HFFc6 (cell line): ENCODE results near the gene CHRM5. TPM values are rescaled to one million over a fixed set of nuclear protein-coding genes. Genes with fewer than 3 reads are reported as not detected.

Experiments used
- DNase-seq: peaks from one replicate; pipeline ENCODE4 v3.0.0-alpha.2; 2018
- H3K27ac Mint-ChIP-seq: 2 replicates; pipeline ENCODE4 v1.8.0; 2020; ENCODE audit warnings: mild to moderate bottlenecking, mixed read lengths
- H3K27me3 Mint-ChIP-seq: 2 replicates; pipeline ENCODE4 v1.8.0; 2021; ENCODE audit warnings: mild to moderate bottlenecking, moderate library complexity, mixed read lengths; ENCODE audit not compliant: insufficient read depth
- H3K36me3 Mint-ChIP-seq: 2 replicates; pipeline ENCODE4 v1.8.0; 2021; ENCODE audit warnings: low read depth, mixed read lengths
- H3K4me1 Mint-ChIP-seq: 2 replicates; pipeline ENCODE4 v1.8.0; 2020; ENCODE audit warnings: low read depth, mixed read lengths
- H3K4me3 Mint-ChIP-seq: 2 replicates; pipeline ENCODE4 v1.8.0; 2020; ENCODE audit warnings: mild to moderate bottlenecking, moderate library complexity, mixed read lengths
- H3K9me3 Mint-ChIP-seq: 2 replicates; pipeline ENCODE4 v1.8.0; 2020; ENCODE audit warnings: mild to moderate bottlenecking, mixed read lengths
- total RNA-seq, 6 experiments: library from RNA; stranded (reverse); fragmentation: NEBNext Ultra II Directional; extraction: Animal tissue kit (Norgen Biotek cat#: 25700); gene quantifications; 2 replicates in 1 of 6; 3 replicates in 5 of 6; pipeline ENCODE4 v1.2.3, GENCODE V29; 2021
- TF ChIP-seq, protein P1 (sequence below): fragments of 200-600 bp; sonication (generic); IDR thresholded peaks from 2 replicates; pipeline ENCODE4 v1.5.0; 2021; ENCODE audit warnings: antibody characterized with exemption, mild to moderate bottlenecking

The CHRM5 gene
- total RNA-seq, 6 experiments from 2014 or later, result 0.10 TPM; not detected in 5

DNA sequence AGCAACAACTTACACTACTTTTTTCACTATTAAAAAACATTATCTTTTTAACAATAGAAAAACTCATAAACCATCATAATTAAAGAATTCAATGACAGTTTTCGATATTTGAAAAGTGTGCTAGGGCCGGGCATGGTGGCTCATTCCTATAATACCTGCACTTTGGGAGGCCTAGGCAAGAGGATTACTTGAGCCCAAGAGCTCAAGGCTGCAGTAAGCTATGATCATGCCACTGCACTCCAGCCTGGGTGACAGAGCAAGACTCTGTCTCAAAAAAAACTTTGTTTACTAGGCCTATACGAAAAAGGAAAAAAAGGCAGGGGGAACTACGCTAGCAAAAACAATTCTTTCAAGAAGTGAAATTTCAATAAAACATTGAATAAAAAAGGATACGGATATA lies 42.6 kb downstream of the CHRM5 start:
- H3K36me3 Mint-ChIP-seq, result no peaks in the 10 kb centered on the region
- DNase-seq, result no peak
- no peaks in the 10 kb centered on the region for H3K9me3 Mint-ChIP-seq
- H3K27me3 Mint-ChIP-seq, result no peaks in the 10 kb centered on the region
- TF ChIP-seq, protein P1, sequence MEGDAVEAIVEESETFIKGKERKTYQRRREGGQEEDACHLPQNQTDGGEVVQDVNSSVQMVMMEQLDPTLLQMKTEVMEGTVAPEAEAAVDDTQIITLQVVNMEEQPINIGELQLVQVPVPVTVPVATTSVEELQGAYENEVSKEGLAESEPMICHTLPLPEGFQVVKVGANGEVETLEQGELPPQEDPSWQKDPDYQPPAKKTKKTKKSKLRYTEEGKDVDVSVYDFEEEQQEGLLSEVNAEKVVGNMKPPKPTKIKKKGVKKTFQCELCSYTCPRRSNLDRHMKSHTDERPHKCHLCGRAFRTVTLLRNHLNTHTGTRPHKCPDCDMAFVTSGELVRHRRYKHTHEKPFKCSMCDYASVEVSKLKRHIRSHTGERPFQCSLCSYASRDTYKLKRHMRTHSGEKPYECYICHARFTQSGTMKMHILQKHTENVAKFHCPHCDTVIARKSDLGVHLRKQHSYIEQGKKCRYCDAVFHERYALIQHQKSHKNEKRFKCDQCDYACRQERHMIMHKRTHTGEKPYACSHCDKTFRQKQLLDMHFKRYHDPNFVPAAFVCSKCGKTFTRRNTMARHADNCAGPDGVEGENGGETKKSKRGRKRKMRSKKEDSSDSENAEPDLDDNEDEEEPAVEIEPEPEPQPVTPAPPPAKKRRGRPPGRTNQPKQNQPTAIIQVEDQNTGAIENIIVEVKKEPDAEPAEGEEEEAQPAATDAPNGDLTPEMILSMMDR, result no peak
- peaks cover 7% of the 10 kb centered on the region for H3K4me1 Mint-ChIP-seq
- H3K4me3 Mint-ChIP-seq, result no peak overlapping the region
- H3K27ac Mint-ChIP-seq, result no peak overlapping the region

DNA sequence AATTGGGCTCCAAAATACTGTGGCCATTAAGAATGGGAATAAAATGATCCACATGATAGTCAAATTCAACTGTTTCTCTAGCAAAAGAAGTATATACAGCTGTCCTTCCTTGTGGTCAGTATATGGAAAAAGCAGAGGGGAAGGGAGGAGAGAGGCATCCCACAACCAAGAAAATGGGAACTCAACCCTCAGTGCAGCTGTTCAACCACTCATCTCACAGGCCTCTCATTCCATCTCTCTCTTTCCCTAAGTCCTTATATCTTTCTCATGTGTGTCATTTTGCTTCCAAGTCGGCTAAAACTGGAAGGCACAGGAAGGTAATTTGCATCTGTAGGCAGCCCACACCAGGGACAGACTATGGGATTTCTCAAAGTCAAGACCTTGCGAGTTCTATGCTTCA lies 43.2 kb downstream of the CHRM5 start:
- H3K4me1 Mint-ChIP-seq, result peaks cover 7% of the 10 kb centered on the region
- TF ChIP-seq, protein P1, result no peak
- no peak for DNase-seq
- no peaks in the 10 kb centered on the region for H3K9me3 Mint-ChIP-seq
- no peak overlapping the region for H3K4me3 Mint-ChIP-seq
- H3K27me3 Mint-ChIP-seq, result no peaks in the 10 kb centered on the region
- no peaks in the 10 kb centered on the region for H3K36me3 Mint-ChIP-seq
- H3K27ac Mint-ChIP-seq, result no peak overlapping the region

DNA sequence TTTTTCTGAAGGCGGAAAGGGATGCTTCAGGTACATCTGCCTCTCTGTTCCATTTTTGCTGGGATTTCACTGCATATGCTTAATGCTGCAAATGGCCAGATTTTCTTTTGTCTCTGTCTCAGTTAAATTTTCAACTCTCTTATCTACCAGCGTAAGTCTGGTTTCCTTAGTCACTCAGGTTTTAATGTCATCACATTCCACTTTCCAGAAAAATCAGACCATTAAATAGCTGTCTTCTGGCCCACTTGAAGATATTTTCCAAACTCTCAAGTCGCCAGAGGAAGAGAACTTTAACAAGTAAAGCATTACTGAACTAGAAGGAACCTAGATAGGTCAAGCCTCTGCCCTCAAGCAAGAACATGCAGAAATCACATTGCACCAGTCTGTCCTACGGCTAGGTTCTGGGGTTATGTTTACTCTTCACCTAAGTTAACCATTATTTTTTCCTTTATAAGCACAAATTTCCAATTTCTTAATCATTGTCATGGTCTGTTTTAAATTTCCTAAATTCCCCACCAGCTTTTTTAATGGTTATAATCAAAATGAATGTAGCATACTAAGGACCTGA lies 44.2 kb downstream of the CHRM5 start:
- peaks cover 7% of the 10 kb centered on the region for H3K4me1 Mint-ChIP-seq
- DNase-seq, result no peak
- H3K27me3 Mint-ChIP-seq, result no peaks in the 10 kb centered on the region
- no peaks in the 10 kb centered on the region for H3K9me3 Mint-ChIP-seq
- H3K27ac Mint-ChIP-seq, result no peak overlapping the region
- TF ChIP-seq, protein P1, result no peak
- H3K4me3 Mint-ChIP-seq, result no peak overlapping the region
- H3K36me3 Mint-ChIP-seq, result peaks cover 4% of the 10 kb centered on the region; the same call in 1 of the 2 replicates

DNA sequence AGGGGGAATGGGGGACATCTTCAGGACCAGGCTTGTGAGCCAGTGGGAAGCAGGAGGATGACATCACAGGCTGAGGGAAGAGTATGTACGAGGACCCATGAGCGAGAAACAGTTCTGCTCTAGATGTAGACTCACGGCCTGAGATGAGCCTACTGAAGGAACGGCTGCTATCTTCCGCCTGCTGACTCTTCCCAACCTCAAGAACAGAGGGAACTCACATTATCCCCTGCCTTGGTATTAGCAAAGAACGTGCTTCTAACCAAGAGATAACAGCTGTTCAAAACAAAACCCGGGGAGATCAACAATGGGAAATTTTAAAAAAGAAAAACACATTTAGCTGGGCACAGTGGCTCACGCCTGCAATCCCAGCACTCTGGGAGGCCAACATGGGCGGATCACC lies 45.4 kb downstream of the CHRM5 start:
- Mint-ChIP-seq H3K27ac (no peak overlapping the region), H3K36me3 (peaks cover 11% of the 10 kb centered on the region), H3K9me3 (no peaks in the 10 kb centered on the region), H3K27me3 (no peaks in the 10 kb centered on the region), H3K4me3 (no peak overlapping the region), H3K4me1 (peaks cover 7% of the 10 kb centered on the region)
- TF ChIP-seq, protein P1, result no peak
- DNase-seq, result no peak

DNA sequence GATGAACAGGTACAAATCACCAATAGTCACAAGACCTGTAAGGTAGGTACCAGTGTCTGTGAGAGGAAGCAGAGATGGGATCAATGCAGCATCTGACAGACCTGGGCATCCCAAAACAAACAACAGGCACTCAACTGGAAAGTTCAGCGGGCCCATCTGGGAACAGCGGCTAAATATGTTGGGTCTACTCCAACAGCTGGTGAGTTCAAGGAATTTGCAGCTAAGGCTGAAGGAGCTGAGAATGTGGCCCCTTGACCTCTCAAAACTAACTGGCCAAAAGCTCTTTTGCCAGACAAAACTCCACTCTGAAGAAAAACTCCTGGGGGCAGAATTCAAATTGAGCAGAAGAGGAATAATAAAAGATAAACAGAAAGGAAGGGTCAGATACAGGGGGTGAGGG lies 46.3 kb downstream of the CHRM5 start:
- no peak overlapping the region for H3K4me3 Mint-ChIP-seq
- peaks cover 11% of the 10 kb centered on the region for H3K36me3 Mint-ChIP-seq
- TF ChIP-seq, protein P1, result no peak
- no peaks in the 10 kb centered on the region for H3K27me3 Mint-ChIP-seq
- no peak overlapping the region for H3K27ac Mint-ChIP-seq
- H3K9me3 Mint-ChIP-seq, result no peaks in the 10 kb centered on the region
- no peak for DNase-seq
- H3K4me1 Mint-ChIP-seq, result peaks cover 7% of the 10 kb centered on the region
